GM18526 (cell line): ENCODE results near the gene PCDHA13.
"Not testable (repeated sequence)": the region's sequence is repeated elsewhere in the genome, so short reads cannot be mapped to it uniquely, and the experiment has no call there.

Experiments used
- POLR2A ChIP-seq: IDR thresholded peaks from 3 replicates; pipeline ENCODE4 v1.6.1; 2011; ENCODE audit not compliant: insufficient read length; ENCODE audit errors: extremely low read depth

The PCDHA13 gene

DNA sequence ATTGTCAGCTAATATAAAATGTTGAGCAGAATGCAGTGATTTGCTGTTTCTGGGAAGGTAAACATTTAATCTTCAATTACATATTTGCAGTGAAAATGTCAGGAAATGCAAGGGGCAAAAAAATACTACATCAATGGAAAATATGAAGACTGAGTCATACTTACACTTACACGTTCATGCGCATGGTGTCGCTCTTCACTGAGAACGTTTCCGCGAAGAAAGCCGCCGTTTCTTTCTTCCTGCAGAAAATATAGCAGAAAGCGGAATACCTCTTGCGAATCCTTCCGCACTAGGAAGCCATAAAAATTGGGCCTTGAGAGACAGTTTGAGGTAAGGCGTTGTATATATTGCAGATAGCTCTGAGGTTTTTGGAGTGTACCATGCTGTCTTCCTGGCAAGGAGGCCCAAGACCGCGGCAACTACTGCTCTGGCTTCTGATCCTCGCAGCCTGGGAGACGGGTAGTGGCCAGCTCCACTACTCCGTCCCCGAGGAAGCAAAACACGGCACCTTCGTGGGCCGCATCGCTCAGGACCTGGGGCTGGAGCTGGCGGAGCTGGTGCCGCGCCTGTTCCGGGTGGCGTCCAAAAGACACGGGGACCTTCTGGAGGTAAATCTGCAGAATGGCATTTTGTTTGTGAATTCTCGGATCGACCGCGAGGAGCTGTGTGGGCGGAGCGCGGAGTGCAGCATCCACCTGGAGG is at the start of gene PCDHA13:
PCDHA13 (plus strand) TSS at position 236 of the 702 bp plus-strand sequence; CDS start at position 381, 145 bp downstream.
- TF ChIP-seq POLR2A = no peak

DNA sequence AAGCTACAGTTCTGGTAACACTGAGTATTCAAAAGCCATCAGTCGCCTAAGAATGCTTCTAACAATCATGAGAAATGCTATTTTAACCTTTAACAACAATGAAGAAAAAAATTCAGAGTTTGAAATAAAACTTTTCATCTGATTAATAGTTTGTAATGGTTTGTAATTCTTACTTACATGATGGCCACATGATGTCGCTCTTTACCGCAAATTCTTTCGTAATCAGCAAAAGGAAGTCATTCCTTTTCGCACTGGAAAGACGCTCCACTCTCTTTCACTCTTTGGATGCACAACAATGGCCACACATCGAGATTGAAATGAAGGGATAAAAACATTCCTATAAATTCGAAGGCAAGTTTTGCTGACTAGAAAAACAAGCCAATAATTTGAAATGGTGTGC is 47.9 kb upstream of the PCDHA13 start, which contains the start of gene PCDHA7:
PCDHA7 (plus strand) TSS at position 277 of the 400 bp plus-strand sequence; CDS start at position 392, 115 bp downstream.
- no peak for TF ChIP-seq POLR2A

DNA sequence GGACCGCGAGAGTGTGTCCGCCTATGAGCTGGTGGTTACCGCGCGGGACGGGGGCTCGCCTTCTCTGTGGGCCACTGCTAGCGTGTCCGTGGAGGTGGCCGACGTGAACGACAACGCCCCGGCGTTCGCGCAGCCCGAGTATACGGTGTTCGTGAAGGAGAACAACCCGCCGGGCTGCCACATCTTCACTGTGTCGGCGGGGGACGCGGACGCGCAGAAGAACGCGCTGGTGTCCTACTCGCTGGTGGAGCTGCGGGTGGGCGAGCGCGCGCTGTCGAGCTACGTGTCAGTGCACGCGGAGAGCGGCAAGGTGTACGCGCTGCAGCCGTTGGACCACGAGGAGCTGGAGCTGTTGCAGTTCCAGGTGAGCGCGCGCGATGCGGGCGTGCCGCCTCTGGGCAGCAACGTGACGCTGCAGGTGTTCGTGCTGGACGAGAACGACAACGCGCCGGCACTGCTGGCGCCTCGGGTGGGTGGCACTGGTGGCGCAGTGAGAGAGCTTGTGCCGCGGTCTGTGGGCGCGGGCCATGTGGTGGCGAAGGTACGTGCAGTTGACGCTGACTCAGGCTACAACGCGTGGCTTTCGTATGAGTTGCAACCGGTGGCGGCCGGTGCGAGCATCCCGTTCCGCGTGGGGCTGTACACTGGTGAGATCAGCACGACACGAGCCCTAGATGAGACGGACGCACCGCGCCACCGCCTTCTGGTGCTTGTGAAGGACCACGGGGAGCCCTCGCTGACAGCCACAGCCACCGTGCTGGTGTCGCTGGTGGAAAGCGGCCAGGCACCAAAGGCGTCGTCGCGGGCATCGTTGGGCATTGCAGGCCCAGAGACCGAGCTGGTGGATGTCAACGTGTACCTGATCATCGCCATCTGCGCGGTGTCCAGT is 46.1 kb upstream of the PCDHA13 start:
- TF ChIP-seq POLR2A = no peak

GRCh38 chr5:140840978-140841962 is 40.7 kb upstream of the PCDHA13 start, which contains the start of gene PCDHA8:
TSS of gene PCDHA8 (plus strand) at chr5:140841187. CDS start at chr5:140841322, 135 bp downstream.
- no peak for TF ChIP-seq POLR2A

GRCh38 chr5:140842798-140843733 is 38.9 kb upstream of the PCDHA13 start:
- no peak for TF ChIP-seq POLR2A

GRCh38 chr5:140848139-140849102 is 33.5 kb upstream of the PCDHA13 start, which contains the start of gene PCDHA9:
TSS of gene PCDHA9 (plus strand) at chr5:140848382. CDS start at chr5:140848496, 114 bp downstream.
- TF ChIP-seq POLR2A = not testable (repeated sequence)

DNA sequence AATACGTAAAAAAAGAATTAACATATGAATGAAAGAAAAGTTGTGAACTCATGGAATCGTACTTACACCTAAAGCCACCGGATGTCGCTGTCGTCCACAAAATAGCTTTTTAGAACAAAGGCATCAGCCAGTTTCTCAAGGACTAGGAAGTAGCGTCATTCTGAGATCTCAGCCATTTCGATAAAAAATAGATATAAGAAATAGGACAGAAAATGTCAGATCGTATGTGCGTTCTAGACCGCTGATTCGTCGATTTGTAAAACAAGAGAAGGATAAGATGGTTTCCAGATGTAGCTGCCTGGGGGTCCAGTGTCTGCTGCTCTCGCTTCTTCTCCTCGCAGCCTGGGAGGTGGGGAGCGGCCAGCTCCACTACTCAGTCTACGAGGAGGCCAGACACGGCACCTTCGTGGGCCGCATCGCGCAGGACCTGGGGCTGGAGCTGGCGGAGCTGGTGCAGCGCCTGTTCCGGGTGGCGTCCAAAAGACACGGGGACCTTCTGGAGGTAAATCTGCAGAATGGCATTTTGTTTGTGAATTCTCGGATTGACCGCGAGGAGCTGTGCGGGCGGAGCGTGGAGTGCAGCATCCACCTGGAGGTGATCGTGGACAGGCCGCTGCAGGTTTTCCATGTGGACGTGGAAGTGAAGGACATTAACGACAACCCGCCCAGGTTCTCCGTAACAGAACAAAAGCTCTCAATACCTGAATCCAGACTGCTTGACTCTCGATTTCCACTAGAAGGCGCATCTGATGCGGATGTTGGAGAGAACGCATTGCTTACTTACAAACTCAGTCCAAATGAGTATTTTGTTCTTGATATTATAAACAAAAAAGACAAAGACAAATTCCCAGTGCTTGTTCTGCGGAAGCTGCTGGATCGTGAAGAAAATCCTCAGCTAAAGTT is 25.9 kb upstream of the PCDHA13 start, which contains the start of gene PCDHA10:
PCDHA10 (plus strand) TSS at position 126 of the 903 bp plus-strand sequence; CDS start at position 278, 152 bp downstream.
- TF ChIP-seq POLR2A = no peak

DNA sequence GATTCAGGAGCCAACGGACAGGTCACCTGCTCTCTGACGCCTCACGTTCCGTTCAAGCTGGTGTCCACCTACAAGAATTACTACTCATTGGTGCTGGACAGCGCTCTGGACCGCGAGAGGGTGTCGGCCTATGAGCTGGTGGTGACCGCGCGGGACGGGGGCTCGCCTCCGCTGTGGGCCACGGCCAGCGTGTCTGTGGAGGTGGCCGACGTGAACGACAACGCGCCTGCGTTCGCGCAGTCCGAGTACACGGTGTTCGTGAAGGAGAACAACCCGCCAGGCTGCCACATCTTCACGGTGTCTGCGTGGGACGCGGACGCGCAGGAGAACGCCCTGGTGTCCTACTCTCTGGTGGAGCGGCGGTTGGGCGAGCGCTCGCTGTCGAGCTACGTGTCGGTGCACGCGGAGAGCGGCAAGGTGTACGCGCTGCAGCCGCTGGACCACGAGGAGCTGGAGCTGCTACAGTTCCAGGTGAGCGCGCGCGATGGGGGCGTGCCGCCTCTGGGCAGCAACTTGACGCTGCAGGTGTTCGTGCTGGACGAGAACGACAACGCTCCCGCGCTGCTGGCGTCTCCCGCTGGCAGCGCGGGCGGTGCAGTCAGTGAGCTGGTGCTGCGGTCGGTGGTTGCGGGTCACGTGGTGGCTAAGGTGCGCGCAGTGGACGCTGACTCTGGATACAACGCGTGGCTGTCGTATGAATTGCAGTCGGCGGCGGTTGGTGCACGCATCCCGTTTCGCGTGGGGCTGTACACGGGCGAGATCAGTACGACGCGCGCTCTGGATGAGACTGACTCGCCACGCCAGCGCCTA is 24.5 kb upstream of the PCDHA13 start:
- TF ChIP-seq POLR2A = no peak

- TF ChIP-seq POLR2A = no peak
Observed at GRCh38 chr5:140857987-140858240, 24.0 kb upstream of the PCDHA13 start.

- no peak for TF ChIP-seq POLR2A
Observed at GRCh38 chr5:140862441-140863295, 19.3 kb upstream of the PCDHA13 start.
